Tibial artery (tissue), 4 donors: ENCODE results near the gene TBX1.

Experiments
- DNase-seq, 2 donors: peaks; one replicate each; pipeline ENCODE4 v3.0.0-alpha.2; 2019
- H3K27ac ChIP-seq, 2 donors: fragments of 200-600 bp; sonication (generic) in 1 of 2; 1 replicate in 1 of 2; 2 replicates in 1 of 2; pipeline ENCODE4 v1.5.1; 2018 to 2019; ENCODE audit warnings: mild to moderate bottlenecking in 1 of 2
- H3K27me3 ChIP-seq, 2 donors: fragments of 200-600 bp; sonication (generic) in 1 of 2; one replicate each; pipeline versions ENCODE4 v1.5.1 to v1.6.0; 2016 to 2019
- H3K36me3 ChIP-seq, 3 donors: fragments of 200-600 bp; sonication (generic) in 2 of 3; one replicate each; pipeline ENCODE4 v1.5.1; 2016 to 2019; ENCODE audit warnings: mild to moderate bottlenecking in 2 of 3
- H3K4me1 ChIP-seq, 4 donors: fragments of 200-600 bp; sonication (generic) in 2 of 4; 1 replicate in 3 of 4; 2 replicates in 1 of 4; pipeline ENCODE4 v1.5.1; 2016 to 2019
- H3K4me3 ChIP-seq, 2 donors: fragments of 200-600 bp; sonication (generic) in 1 of 2; 1 replicate in 1 of 2; 2 replicates in 1 of 2; pipeline ENCODE4 v1.5.1; 2018 to 2019; ENCODE audit warnings: mild to moderate bottlenecking in 2 of 2
- H3K9me3 ChIP-seq, 3 donors: fragments of 200-600 bp; sonication (generic) in 1 of 3; one replicate each; pipeline ENCODE4 v1.5.1; 2016 to 2019
- intact Hi-C: fragments of 100-400 bp; cut with DNase I; formaldehyde crosslinking; loops from one replicate; pipeline ENCODE4 v1.15.0; 2023; ENCODE audit warnings: low total_unique reads
- TF ChIP-seq, protein P1 (sequence below), 2 experiments: fragments of 200-600 bp in 1 of 2; fragments of 450-650 bp in 1 of 2; IDR thresholded peaks; one replicate each; pipeline ENCODE4 v1.5.1; 2017 to 2019; ENCODE audit warnings: antibody characterized with exemption in 2 of 2, mild to moderate bottlenecking in 1 of 2, moderate library complexity in 1 of 2

Gene TBX1

GRCh38 chr22:19749876-19750275 is 10.7 kb upstream of the TBX1 start:
- peaks cover 0 to under 1% (median under 1%) of the 10 kb centered on the region in 4 donors for H3K4me1 ChIP-seq
- no peaks in the 10 kb centered on the region for H3K9me3 ChIP-seq
- H3K36me3 ChIP-seq: no peaks in the 10 kb centered on the region
- no peak for DNase-seq
- peaks cover 0 to 54% of the 10 kb centered on the region in 2 donors for H3K27me3 ChIP-seq
- TF ChIP-seq, protein P1, sequence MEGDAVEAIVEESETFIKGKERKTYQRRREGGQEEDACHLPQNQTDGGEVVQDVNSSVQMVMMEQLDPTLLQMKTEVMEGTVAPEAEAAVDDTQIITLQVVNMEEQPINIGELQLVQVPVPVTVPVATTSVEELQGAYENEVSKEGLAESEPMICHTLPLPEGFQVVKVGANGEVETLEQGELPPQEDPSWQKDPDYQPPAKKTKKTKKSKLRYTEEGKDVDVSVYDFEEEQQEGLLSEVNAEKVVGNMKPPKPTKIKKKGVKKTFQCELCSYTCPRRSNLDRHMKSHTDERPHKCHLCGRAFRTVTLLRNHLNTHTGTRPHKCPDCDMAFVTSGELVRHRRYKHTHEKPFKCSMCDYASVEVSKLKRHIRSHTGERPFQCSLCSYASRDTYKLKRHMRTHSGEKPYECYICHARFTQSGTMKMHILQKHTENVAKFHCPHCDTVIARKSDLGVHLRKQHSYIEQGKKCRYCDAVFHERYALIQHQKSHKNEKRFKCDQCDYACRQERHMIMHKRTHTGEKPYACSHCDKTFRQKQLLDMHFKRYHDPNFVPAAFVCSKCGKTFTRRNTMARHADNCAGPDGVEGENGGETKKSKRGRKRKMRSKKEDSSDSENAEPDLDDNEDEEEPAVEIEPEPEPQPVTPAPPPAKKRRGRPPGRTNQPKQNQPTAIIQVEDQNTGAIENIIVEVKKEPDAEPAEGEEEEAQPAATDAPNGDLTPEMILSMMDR (IDR thresholded peaks at IDR 0.05): no peak
- intact Hi-C loops: no loop called here
- no peak overlapping the region for H3K4me3 ChIP-seq
- H3K27ac ChIP-seq: no peak overlapping the region

DNA sequence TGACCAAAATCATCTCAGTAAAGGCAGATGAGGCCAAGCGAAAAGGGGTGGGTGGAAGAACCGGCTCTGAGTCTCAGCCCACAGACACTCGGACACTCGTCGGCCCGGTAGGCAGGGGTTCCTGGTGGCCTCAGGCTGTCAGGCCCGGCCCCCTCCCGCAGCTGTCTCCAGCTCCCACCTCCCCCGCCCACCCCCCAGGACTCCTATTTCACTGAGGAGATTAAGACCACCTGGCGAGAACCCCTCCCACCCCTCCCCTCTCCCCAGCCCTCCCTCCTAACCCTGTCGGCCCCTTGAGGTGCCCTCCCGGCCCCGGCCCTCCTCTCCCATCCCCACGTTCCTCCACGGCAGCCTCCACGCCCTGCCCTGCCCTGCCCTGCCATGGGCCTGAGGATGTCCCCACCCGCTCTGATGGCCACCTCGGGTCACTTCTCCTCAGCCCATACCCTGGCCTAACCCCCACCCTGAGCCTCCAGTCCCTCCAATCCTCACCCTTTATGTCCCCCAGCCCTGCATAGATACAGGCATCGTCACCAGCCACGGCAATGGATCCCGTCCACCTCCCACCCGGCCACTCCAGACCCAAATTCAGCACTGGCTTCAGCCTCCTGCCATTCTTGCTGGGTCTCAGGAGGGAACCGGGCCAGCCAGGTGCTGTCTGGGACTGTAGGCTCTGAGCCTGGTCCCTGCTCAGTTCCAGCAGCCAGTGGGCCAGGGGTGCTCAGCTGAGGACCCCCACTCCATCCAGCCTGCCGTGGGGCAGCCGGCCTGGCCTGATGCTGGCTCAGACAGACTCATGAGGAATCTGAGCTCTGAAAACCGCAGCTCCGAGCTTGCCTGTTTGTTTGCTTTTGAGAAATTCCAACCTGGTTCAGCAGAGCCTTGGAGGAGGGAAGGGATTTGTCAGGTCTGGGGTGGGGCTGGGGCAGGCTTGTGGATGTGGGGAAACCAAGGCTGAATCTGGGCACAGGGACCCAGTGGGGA is 9.8 kb upstream of the TBX1 start:
- DNase-seq: no peak
- H3K27me3 ChIP-seq: peaks cover 0 to 63% of the 10 kb centered on the region in 2 donors
- H3K4me1 ChIP-seq: peaks cover 0 to 10% (median 7%) of the 10 kb centered on the region in 4 donors
- TF ChIP-seq, protein P1 (IDR thresholded peaks at IDR 0.05): no peak
- intact Hi-C loops: no loop called here
- H3K4me3 ChIP-seq: no peak overlapping the region
- H3K9me3 ChIP-seq: no peaks in the 10 kb centered on the region
- no peak overlapping the region for H3K27ac ChIP-seq
- no peaks in the 10 kb centered on the region for H3K36me3 ChIP-seq

- no peak for DNase-seq
- H3K27ac ChIP-seq: no peak overlapping the region
- H3K4me1 ChIP-seq: peaks cover 0 to 19% (median 16%) of the 10 kb centered on the region in 4 donors
- intact Hi-C loops: no loop called here
- no peak overlapping the region for H3K4me3 ChIP-seq
- H3K27me3 ChIP-seq: peaks cover 3 to 72% of the 10 kb centered on the region in 2 donors
- TF ChIP-seq, protein P1 (IDR thresholded peaks at IDR 0.05): no peak
- no peaks in the 10 kb centered on the region for H3K36me3 ChIP-seq
- no peaks in the 10 kb centered on the region for H3K9me3 ChIP-seq
Measured at GRCh38 chr22:19751497-19752245, 8.9 kb upstream of the TBX1 start.

DNA sequence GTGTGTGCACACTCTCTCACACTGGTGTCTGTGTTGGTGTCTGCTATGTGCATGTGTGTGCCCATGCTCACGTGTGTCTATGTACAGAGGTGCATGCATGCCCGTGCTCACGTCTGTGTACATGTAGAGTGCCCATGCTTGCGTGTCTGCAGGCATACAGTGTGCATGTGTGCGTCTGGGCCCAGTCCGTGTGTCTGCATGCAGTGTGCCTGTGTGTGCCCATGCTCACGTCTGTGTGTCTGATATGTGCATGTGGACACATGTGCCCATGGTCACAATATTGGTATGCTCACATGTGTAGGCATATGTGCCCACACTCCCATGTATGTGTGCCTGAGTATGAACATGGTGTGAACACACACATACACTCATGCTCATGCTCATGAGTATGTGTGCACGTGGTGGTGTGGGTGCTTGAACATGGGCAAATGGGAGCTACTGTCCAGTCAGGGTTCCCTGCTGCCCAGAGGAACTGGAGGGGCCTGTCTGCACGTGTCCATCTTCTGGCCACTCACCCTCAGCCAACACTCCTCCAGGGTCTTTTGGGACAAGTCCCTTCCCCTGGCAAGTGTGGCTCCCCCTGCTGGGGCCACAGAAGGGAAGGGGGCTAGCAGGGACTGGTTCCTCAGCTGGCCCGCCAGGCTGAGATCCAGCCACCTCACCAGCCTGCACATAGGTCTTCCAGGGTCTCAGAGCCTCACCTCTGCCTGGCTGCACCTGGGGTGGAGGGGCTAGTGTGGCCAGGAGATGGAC is 7.3 kb upstream of the TBX1 start:
- Histone ChIP-seq H3K9me3 (no peaks in the 10 kb centered on the region), H3K36me3 (no peaks in the 10 kb centered on the region), H3K4me3 (no peak overlapping the region), H3K4me1 (peaks cover 0 to 26% (median 22%) of the 10 kb centered on the region in 4 donors), H3K27ac (no peak overlapping the region), H3K27me3 (peaks cover 4 to 85% of the 10 kb centered on the region in 2 donors)
- no peak for DNase-seq
- intact Hi-C loops: no loop called here
- TF ChIP-seq, protein P1 (IDR thresholded peaks at IDR 0.05): no peak

GRCh38 chr22:19753996-19754700 is 6.4 kb upstream of the TBX1 start:
- intact Hi-C loops: no loop called here
- H3K36me3 ChIP-seq: no peaks in the 10 kb centered on the region
- peaks cover 0 to 33% (median 22%) of the 10 kb centered on the region in 4 donors for H3K4me1 ChIP-seq
- peaks cover 4 to 94% of the 10 kb centered on the region in 2 donors for H3K27me3 ChIP-seq
- no peak overlapping the region for H3K27ac ChIP-seq
- TF ChIP-seq, protein P1 (IDR thresholded peaks at IDR 0.05): no peak
- no peak overlapping the region for H3K4me3 ChIP-seq
- no peak for DNase-seq
- no peaks in the 10 kb centered on the region for H3K9me3 ChIP-seq
